NCI-H2196 treated with DMSO at 0.1 percent for 48 hours (cell line): ENCODE data around the gene NINJ2.

ENCODE experiments used
- DNase-seq: peaks from one replicate; lab custom pipeline; 2025; ENCODE audit not compliant: unreplicated experiment; lab: John Stamatoyannopoulos, UW

NINJ2 gene

DNA sequence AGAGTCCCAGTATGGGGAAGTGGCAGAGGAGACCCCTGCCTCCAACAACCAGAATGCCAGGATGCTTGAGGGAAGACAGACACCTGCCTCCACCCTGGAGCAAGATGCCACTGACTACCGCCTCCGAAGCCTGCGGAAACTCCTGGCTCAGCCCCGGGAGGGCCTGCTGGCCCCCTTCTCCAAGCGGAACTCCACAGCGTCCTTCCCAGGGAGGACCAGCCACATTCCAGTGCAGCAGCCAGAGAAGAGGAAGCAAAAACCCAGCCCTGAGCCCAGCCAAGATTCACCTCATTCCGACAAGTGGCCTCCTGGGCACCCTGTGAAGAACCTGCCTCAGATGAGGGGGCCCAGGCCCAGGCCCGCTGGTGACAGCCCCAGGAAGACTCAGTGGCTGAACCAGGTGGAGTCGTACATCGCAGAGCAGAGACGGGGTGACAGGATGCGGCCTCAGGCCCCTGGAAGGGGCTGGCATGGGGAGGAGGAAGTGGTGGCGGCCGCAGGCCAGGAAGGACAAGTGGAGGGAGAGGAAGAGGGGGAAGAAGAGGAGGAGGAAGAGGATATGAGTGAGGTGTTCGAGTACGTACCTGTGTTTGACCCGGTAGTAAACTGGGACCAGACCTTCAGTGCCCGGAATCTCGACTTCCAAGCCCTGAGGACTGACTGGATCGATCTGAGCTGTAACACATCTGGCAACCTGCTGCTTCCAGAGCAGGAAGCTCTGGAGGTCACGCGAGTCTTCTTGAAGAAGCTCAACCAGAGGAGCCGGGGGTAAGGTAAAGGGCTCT, 109.8 kb downstream of the NINJ2 start:
- DNase-seq: no peak

DNA sequence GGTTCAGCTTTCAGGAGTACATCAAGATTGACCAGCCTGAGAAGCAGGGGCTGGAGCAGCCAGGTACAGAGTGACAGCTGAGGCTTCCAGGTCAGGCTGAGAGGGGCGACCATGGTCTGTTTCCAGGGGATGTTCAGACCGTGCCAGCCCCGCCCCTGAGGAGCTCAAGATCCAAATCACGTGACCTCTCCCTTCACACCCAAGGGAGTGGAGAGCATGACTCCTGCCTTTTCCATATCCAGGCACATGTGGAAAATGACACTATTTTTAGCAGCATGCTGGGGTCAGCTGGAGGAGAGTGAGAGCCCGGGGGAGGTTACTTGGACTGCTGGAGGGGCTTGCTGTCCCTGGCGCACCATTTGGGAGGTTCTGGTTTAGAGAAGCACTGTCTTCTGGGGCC, 110.8 kb downstream of the NINJ2 start:
- no peak for DNase-seq

DNA sequence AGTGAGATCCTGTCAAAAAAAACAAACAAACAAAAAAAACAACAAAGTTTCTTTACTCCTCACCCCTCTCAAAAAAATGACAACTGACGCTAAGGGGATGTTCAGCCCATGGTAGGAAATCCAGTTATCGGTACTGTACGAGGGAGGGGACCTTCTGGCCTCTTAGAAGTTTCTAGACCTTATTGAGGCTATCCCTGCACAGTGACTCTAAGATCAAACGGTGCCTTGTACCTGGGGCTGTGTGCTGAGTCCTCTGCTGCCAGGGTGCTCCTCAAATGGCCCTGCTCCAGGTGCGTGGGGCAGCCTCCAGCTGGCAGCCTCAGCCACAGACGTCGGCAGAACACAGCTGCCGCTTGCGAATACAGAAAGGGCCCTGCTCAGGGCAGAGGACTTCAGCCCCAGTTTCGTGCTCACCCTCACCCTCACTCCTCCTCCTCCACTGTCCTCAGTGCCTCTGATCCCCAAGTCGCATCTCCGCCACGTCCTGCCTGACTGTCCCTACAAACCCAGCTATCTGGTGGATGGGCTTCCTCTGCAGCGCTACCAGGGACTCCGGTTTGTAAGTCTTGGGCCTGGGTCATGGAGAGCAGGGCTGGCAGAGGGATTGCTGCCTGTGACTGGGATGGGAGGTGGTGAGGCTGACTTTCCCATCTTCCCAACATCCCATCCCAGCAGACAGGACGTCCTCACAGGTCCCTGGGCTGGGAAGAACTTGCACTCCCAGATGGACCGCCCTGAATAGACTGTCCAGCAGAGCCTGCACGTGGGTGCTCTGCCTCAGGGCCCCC, 112.6 kb downstream of the NINJ2 start:
- DNase-seq: no peak

DNA sequence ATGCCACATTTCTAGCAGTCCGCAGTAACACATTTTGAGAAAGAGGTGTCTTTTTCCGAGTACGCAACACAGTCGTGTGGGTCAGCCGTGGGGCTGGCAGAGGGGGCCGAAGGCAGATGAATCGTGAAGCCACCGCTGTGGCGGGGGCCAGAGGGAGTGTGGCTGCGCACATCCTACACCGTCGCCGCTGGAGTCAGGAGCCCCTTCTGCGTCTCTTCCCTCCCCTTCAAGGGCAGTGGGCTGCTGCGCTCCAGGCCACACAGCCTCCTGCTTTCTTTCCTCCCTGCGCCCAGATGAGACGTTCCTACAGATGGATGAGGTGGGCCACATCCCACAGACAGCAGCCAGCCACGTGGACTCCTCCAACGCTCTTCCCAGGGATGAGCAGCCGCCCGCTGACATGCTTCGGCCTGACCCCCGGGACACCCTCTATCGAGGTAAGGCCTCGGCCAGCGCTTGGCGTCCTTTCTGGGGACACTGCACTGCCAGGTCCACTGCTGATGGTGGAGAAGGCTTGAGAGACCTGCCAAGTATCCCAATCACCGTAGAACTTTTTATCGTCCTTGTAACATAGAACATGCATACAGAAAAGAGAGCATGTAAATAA, 113.7 kb downstream of the NINJ2 start:
- no peak for DNase-seq

DNA sequence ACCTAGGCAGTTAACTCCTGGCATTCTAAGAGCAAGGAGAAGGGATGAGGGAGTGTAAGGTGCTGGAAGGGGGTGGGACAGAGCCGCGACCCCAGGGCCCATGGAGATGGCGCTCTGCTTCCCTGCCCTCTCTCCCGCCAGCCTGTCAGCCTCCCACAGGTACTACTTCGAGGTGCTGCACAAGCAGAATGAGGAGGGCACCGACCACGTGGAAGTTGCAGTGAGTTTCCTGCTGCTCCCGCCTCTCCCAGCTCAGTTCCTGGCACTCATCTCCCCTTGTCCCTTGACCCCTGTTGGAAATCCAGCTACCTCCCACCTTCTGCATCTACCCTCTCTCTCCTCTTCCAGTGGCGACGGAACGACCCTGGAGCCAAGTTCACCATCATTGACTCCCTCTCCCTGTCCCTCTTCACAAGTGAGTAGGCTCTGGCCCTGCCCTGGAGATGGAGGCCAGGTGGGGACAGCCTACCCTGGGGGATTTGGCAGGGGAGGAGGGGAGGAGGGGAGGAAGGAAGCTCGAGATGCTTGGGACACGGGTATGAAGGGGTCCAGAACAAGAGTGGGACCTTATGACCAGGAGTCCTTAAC, 115.3 kb downstream of the NINJ2 start:
- no peak for DNase-seq

DNA sequence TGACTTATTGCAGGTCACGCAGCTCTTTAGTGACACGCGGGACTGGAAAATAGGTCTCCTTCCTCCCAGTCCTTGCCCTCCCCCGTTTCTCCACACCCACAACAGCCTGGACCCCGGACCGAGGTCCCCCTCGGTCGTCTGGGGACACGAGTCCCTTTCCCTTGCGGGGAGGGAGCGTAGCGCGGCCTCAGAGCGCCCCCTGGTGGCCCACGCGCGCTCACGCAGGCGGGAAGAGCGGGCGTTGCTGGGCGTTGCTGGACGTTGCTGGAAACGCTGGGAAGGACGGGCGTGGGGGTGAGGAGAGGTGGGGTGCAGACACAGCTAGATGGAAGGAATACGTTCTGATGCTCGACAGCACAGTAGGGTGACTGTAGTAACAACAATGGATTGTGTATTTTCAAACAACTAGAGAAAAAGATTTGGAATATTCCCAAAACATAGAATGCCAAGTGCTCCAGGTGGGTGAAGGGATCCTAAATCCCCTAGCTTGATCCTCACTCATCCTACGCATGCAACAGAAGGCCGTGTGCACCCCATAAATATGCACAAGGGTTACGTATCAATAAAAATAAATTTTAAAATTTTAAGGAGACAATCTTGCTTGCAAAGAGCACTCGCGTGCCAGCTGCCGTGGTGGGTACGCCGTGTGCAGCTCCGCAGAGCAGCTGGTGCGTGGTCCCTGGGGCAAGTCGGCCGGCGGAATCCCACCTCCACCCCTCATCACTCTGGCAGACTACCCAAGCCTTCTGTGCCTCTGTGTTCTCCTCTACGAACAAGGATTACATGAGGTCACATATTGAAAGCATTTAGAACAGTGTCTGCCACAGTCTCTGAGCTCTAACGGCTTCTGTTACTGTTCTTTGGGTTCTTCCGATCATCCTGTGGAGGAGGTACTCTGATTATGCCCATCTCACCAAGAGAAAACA, 116.1 kb downstream of the NINJ2 start:
- no peak for DNase-seq

DNA sequence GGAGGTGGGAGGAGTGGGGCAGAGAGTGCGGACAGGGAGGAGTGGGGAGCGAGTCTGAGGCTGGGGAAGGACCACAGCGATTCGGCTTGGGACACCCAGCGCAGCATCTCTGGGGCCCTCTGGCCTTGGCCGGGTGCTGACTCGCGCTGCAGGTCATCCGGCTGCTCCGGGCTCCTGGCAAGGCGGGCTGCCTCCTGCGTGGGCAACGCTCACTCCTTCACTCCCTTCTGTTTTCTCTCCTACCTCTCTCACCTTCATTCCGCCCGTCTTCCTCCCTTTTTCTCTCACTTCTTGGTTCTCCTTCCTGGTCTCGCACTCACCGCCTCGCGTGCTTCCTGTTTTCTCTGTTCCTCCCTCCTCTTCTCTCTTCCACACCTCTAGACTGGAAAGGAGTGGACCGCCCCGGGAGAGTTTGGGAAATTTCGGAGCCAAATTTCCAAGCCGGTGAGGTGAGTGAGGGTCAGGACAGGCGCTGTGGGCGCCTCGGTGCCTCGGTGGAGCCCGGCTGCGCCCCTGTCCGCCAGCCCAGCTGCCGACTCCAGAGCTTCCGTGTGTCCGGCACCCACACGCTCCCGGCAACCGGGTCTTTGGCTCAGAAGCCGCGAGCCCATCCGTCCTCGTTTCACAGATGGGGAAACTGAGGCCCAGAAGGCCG, 116.9 kb downstream of the NINJ2 start:
- no peak for DNase-seq

DNA sequence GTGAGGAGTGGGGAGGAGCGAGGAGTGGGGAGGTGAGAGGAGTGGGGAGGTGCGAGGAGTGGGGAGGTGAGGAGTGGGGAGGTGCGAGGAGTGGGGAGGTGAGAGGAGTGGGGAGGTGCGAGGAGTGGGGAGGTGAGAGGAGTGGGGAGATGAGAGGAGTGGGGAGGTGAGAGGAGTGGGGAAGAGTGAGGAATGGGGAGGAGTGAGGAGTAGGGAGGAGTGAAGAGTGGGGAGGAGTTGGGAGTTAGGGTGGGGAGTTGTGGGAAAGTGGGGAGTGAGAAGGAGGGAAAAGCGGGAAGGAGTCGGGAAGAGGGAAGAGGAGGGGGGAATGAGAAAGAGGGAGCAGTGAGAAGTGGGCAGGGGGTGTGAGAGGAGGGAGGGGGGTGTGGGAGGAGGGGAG, 117.4 kb downstream of the NINJ2 start:
- no peak for DNase-seq

DNA sequence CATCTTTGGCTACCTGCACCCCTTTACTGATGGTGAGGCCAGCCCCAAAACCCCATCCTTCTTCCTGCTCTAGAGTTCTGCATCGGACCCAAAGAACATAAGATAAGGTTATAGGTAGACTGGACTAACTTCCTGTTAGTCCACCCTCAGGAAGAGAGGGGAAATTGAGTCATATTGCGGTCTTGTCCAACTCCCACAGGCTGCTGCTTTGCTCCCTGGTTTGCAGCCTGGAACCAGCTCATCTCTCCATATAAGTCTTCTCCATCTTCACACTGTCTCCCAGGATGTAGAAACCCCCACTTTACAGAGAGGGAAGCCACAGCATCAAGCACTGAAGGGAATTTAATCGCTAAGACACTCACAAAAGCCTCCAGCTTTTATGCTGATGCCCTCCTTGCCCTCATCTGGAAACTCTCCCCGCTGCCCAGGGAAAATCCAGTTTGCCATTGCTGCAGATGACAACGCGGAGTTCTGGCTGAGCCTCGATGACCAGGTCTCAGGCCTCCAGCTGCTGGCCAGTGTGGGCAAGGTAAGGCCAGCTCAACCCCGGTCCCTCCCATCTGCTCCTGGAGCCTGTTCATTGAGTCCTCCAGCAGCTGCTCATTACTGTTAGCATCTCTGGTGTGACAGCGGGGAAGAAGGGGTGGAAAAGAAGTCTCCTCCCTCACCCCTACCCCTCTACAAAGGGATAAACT, 118.2 kb downstream of the NINJ2 start:
- DNase-seq: no peak

DNA sequence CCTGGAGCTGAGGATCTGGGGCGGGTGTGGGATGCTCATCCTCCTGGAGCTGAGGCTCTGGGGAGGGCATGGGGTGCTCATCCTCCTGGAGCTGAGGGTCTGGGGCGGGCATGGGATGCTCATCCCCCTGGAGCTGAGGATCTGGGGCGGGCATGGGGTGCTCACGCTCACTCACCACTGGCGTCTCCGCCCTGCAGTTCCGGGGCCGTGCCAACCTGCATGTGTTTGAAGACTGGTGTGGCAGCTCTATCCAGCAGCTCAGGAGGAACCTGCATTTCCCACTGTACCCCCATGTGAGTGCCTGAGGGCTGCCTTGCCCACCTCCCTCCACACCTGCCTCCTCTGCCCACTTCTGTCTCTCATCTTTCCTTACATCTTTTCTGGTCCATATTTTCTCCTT, 119.1 kb downstream of the NINJ2 start:
- DNase-seq: no peak

DNA sequence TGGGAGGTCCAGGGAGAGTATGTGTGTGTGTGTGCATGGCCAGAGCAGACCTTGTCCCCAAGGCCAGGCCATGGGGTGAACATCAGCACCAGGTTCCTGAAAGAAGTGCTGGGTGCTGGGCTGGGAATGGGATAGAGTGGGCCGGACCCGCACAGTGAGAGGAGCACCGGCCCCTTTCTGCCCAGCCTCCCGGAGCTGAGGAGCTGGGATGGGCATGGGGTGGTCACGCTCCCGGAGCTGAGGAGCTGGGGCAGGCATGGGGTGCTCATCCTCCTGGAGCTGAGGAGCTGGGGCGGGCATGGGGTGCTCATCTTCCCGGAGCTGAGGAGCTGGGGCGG, 120.2 kb downstream of the NINJ2 start:
- no peak for DNase-seq

DNA sequence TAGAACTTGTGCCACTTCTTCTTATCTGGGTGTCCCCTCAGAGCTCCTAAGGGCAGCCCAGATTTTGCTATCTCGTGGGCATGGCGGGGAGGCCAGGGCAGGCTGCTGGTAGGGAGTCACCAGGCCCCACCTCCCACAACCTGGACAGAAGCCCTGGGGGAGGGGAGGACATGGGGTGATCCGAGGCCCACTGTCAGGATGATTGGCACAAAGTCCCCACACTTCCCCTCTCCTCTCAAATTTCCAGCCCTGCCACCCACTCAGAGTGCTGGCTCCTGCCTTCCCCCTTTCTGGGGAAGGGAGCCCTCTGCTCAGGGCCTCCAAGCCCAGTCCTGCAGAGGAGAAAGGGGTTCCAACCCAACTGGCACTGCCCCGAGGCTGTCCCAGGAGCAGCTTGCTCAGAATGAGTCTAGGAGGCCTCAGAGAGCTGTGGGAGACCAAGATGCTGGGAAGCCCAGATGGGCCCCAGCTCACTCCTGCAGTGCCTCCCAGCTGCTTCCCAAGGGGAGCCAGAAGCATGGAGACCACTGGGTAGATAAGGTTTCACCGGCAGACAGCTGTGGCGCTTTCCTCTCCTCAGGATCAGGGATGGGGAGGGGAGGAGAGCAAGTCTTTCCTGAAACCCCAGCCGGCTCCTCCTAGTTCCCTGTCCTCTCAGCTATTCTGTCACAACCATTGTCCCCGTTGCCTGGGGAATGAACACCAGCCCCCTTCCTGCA, 120.7 kb downstream of the NINJ2 start:
- no peak for DNase-seq

DNA sequence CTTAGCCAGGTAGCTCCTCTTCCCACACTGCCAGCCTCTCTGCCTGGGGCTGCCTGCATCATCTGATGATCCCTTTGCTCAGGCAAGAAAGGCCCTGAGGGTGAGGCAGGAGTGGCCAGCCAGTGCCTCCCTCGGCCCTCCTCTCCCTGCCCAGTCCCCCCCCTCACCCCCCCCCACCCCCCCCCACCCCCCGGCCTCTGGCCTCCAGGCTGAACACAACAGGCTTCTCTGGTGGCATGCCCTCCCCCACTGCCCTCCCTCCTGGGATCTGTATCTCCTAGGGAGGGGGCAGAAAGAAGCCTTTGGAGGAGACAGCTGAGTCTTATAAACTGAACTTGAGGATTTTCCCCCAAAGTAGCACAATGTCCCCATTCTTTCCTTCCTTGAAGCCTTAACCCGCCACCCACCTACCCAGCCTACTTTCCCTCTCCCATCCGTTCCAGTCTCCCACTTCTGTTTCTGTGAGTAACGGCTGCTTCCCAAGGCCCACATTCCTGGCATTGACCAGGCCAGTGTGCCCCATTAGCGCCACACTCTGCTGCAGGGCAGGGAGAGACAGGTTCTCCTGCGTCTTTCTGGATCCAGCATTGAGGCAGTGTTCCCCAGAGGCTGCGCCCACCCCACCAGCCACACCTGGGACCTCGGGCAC, 121.4 kb downstream of the NINJ2 start:
- no peak for DNase-seq

DNA sequence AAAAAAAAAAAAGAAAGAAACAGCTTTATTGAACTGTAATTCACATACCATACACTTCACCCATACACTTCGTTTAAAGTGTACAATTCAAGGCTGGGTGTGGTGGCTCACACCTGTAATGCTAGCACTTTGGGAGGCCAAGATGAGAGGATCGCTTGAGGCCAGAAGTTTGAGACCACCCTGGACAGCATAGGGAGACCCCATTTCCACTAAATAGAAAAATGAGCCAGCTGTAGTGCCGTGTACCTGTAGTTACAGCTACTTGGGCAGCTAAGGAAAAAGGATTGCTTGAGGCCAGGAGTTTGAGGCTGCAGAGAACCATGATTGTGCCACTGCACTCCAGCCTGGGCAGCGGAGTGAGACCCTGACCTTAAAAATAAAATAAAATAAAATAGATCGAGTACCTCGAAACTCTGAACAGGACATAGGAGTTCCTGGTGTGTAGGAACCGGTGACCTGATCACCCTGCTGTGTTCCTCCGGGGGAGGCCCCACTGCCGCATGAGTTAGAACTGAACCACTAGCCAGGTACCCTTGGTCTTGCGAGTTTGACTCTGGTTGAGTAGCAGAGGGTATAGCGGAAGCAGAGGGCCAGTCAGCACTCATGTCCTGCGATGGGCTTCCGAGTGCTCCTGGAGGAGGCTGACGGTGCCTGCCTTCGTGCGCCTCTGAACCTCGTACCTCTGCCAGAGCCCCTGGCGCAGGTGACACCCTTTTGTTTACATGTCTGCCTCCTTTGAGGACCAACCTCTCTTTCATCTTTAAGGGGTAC, 123.5 kb downstream of the NINJ2 start:
- DNase-seq: no peak

DNA sequence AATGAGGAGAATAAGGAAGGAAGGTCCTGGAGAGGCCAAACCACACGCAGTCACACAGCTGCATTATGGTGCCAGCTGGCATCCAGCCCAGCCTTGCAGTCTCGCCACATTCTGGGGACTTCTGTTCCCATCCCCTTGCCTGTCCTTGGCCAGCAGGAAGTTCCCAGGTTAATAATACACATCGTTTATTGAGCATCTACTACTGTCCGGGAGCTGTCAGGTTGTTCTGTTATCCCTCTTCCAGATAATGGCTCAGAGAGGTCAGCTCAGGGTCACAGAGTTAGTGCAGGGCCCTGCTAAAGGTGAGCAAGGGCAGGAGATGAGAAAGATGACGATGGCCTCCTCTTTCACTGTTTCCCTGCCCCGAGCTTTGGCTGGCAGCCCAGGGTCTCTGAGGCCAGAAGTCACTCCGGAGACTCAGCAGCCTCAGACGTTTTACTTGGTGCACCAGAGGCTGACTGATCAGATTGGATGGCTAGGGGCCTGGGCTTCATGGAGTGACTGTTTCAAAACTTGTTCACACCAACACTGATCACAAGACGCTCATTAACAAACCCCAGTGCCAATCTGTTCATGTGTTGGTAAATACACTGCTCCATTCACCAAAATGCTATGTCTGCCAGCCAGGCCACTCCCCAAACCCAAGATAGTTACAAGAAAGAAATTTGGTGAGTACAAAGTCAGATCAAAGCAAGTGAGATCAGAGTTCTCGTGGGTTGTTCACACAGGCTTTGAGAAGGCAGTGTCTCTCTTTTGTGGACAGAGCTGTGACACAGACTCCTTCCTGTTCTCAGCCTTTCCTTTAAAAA, 124.3 kb downstream of the NINJ2 start:
- DNase-seq: no peak

DNA sequence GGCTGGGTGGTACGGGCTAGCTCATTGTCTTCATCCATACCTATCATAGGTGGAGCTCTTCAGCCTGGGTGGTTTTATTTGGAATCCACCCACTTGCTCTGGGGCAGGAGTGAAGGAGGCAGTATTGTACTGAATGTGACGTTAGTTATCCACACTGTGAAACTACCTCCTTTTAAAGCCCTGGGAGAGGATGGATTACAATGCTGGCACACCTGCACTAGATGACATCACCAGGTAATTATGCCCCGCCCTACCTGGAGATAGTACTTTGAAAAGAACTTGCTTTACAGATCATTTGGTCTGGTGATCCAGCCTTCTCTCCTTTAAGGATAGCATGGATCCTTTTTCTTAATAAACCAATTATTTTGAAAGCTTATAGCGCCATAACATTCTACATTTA, 125.5 kb downstream of the NINJ2 start:
- no peak for DNase-seq

DNA sequence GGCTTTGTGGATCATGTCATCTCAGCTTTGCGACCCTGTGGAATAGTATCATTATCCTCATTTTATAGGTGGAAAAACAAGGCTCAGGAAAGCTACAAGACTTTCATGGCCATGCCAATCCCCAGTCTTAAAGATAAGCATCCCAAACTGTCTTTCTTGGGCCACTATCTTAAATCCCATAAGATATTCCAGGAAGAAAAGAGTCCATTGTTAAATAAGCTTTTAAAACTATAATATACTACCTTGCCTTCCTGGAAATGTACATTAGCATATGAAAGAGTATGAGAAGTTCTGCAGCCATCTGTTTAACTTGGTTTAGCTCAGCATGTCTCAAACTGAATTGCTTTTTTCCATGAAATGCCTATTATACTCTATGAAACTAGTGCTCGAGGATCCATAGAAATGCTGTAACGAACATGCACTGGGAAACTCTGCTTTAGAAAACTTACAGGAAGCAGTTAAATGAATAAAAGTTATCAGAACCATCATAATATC, 126.4 kb downstream of the NINJ2 start:
- DNase-seq: no peak
